HG02798 (cell line): ENCODE results near the gene ARHGAP26.

Experiments
- ATAC-seq: cut with Tn5 transposase; IDR thresholded peaks from one replicate; pipeline ENCODE4 v1.9.1; 2021; ENCODE audit warnings: mild to moderate bottlenecking; ENCODE audit not compliant: unreplicated experiment, poor library complexity

ARHGAP26 gene

DNA sequence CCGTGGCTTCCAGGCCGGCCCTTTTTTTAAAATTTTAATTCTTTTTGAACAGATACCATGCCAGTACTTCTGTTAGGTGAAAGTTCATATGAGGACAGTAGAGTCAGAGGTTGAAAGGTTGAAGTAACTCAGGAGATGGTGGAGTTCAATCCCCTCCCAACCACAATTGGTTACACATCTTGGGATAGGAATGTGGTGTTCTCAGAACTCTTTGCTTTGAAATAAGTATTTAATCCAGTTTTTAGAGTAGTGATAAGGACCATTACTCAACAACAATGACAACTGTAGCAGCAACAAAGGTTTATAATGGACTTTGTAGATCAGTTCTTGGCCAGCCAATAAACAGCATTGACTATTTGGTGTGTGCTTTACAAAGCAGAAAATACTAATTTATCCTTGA is 116.0 kb downstream of the ARHGAP26 start:
- no peak for ATAC-seq

DNA sequence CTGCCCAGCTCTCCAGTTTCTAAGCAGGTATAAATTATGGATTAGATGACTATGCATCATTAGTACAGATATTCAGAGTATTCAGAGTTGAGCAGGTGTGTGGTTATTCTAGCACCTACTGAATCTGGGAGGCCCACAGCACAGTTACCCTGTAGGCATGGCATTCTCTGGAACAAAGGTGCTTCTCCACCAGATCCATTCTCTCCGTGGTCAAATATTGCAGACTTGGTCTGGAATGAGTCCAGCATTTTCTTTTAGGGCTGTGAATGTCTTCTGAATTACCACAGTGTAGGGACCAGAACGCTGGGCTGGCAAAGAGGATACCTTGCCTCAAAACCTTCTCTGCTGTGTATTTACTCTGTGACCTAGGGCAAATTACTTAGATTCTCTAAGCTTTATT is 116.8 kb downstream of the ARHGAP26 start:
- no peak for ATAC-seq

DNA sequence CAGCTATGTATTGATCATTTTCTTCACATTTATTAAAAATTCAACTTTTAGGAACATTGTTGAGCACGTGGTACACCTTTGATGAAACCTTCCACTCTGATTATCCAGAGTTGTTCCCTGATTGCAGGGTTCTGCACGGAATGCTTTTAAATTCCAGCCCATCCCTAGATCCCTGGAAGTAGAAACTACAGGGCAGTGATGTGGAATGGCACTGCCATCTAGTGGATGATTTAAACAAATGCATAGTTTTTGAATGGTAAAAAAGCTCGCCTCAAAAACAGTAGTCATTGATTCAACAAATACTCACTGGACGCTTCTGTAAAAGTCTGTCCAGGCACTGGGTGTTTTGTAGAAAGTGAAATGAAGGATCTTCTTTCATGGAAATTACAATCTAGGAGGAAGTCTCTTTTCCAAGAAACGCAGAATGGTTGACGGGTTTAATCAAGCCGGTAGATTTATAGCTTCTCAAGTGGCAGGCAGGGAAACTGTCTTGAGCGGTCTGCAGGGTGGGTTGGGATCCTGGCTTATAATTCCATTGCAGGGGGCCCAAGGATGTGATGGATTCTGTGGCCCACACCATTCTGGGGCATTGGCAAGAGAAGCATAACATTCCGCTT is 118.4 kb downstream of the ARHGAP26 start:
- peak; percentile 53 for ATAC-seq

DNA sequence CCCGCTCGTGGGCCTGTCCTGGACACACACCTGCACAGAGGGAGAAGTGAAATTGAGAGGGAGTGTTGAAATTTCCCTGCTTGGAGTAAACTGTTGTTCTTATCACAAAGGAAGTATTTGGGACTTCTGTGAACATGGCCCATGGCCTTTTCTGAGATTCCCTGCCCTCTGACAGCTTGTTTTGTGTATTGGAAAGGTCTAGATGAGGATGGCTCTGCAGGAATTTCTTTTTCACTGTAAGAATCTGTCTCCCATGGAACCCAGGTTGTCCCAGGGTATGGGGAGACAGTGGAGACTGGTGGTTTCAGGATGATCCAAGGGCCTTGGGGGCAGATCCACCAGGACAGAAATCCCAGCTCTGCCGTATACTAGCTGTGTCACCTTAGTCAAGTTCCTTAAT is 121.8 kb downstream of the ARHGAP26 start:
- ATAC-seq: no peak

DNA sequence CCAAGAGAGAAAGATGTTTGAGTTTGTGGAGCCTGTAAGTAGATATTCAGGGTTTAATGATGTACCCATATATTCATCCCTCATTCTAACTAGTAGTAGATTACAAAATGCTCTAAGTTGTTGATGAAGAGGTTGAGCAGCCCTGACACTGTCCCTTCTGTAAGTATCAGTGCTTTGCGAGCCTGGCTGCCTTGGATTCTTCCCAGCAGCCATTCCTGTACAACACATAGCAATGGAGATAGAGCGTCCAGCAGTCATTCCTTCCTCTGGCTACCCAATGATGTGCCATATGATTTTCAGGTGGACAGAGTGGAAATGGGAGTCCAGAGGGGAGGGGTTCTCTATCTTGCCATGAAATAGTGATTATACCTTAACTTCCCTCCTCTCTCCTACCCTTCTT is 124.1 kb downstream of the ARHGAP26 start:
- no peak for ATAC-seq

DNA sequence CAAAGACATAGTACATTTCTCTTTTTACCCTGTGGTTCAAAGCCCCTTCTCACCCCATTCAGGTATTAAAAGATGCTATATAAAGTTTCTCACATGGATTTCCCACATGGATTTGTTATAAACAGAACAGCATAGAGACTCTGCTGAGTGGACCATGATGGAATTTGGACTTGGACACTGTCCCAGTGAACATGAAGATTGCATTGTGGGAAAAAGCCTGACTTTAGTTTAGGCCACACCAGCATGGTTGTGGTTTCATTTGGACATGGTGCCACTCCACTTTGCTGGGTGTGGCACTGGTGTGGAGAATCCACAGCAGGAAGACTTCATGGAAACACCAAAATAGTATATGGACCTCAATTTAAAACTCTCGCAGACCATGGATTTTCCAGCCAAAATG is 124.6 kb downstream of the ARHGAP26 start:
- no peak for ATAC-seq

DNA sequence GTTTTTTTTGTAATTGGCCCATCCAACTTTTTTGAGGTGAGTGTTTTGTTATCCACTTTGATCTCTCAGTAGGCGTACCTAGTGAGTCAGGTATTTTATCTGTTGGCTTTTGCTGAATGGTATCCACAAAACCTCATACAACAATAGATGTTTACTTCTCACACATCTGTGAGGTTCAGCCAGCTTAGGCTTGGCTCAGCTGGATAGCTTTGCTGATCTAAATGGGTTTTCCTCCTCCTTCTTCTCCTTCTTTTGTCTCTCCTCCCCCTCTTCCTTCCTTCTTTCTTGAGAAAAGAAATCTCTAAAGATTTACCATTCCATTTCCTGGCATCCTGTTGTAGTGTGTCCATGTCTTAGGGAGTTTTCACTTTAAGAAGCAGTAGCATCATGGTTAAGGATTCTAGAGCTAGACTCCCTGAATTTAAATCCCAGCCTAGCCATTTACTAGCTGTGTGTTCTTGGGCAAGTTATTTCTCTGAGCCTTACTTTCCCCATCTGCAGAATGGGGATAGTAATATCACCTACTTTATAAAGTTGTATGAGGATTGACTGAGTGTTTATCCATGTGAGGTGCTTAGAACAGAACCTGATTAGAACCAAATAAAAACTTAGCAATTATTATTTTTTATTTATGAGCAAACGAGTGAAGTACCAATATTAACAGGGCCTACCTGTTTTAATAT is 126.3 kb downstream of the ARHGAP26 start:
- ATAC-seq: no peak

DNA sequence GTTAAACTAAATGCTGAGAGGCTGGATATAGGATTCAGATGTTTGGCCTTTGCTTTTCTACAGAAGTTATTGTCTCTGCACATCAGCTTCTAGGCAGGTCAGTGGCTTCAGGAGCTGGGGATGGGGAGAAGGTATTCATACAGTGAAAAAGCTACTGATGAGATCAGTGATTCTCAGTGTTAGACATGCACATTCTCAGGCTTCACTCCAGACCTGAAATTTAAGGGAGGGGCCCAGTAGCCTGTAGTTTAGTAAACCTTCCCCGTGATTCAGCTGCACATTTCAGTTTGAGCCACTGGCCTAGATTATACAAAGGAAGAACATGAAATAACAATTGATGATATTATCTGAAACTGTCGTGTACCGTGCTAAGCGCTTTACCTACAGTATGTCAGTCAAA is 127.2 kb downstream of the ARHGAP26 start:
- no peak for ATAC-seq

DNA sequence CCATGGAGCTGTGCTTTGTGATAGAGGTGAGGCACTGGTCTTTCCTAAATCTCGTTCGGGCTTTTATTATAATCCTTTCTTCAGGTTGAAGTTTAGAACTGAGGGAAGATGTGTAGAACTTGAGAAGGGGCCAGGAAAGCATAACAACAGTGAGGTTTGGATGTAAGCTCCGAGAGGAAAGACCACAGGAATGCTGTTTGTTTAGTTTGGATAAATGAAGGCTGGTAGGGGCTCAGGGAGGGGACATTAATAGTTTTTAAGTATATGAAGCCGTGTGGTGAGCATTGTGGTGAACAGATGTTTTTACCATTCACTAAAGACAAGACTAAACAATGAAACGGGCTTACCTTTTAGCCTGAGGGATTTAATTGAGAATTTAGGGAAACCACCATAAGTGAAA is 130.8 kb downstream of the ARHGAP26 start:
- no peak for ATAC-seq

DNA sequence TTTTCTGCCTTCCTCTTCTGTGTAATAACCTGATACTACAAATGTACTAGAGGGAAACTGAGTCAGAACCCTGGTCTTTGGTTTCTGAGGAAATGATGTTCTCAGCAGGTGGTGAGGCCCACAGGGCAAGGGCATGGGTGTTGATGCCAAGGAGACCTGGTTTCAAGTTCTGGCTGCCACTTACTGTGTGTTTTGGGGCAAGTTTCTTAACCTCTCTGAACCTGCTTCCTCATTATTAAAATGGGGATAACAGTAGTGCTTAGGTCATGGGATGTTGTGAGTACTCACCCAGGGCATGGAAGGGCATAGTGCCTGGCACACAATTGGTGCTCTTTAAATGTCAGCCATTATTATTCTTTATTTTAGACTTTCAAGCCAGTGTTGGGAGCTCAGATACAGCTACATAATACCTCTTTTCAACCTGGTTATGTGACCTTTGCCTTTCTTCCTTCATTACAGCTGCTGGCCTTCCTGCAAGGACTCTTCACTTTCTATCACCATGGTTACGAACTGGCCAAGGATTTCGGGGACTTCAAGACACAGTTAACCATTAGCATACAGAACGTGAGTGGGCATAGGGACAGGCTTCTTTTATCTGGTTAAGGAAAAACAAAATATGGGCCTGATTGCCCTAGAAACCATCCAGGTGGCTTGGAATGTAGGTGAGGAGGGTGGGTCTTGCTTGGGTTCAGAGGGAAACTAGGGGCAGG is 131.5 kb downstream of the ARHGAP26 start:
- no peak for ATAC-seq

DNA sequence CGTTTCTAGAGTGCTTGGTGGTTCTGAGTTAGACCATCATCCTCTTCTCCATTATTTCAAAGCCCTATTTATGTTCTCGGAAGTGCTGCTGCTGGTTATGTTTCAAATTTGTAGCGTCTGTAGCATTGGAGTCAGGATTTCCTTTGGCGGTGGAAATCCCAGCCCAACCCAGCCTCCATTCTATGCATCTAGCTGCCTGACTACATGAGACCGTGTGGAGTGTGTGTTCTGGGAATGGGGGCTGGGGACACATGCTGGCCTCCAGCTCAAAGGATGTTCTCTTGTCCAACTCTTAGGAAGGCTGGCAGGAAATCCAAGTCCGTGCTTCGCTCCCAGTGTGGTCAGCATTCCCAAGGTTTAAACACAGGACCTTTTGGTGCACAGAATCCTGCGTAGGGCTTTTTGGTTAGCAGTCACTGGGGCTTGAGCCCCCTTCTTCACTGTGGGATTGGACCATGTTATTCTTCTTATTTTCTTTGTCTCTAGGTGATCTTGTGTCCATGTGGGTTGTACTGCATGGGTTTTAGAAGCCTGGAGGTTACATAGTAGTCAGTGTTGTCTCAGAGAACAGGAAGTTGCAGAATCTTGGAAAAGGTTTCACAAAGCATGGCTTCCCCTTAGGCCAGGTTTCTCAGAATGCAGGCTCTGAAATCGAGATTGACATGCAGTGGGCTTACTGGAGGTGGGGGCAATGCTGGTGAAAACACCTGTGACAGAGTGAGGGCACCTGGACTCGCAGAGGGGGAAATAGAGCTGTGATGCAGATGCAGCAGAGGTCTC is 132.2 kb downstream of the ARHGAP26 start:
- ATAC-seq: no peak

DNA sequence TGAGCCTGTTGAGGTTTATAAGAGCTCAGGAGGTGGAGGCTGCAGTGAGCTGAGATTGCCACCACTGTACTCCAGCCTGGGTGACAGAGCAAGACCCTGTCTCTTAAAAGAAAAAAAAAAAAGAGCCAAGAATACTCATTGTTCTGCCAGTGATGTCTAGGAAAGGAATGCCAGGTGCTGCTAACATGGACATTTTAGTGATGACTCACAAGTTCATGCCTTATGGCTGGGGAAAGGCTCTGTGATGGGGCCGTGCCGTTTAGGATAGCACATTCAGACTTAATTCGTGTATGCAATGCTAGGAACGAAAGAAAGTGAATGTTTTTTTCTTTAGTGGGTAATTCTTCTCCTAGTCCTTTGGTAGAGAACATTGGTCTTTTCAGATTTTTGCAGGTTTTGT is 134.2 kb downstream of the ARHGAP26 start:
- no peak for ATAC-seq

DNA sequence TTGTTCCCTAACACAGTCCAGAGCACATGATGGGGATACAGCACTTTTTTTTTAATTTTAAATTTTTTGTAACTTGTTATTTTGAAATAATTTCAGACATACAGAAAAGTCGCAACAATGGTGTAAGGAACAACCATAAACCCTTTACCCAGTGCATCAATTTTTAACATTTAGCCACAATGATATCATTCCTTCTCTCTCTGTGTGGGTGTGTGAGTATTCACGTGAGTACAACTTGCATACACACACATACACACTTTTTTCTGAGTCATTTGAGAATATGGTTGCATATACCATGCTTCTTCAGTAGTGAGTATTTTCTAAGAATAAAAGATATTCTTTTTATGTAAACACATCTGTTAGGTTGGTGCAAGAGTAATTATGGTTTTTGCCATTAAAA is 135.2 kb downstream of the ARHGAP26 start:
- no peak for ATAC-seq

DNA sequence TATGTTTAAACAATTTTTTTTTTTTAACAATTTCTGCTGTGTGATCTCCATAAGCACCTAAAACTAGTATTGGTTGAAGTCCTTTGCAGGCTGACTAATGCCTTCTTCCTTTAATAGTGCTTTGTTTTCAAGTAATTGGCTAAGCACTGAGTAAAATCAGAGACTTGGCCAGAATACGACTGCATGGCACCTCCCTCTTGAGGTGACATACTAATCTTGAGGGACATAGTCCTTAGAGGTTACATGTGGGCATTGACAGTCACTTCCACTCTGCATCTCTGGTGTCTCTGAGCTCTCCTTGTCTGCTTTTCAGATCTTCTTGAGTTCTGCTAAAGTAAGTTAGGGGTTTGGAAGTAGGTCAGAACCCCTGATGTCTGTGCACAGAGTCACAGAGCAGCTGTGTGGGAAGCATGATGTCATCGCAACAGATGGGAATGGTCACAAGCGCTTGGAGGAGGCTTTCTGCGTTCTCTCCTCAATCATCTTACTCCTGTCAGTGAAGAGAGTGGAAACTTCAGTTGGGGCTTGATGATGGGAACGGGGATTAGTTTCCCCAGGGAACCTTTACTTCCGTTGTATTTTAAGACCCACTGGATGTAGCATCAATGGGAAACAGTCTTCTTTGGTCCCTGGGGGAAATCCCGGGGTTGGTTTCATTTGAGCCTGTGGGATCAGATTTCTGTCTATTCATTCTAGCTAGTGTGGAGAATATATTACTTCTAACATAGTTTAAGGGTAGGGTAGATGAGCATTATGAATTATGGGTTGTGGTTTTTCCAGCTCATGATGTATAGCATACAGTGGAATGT is 136.9 kb downstream of the ARHGAP26 start:
- no peak for ATAC-seq

DNA sequence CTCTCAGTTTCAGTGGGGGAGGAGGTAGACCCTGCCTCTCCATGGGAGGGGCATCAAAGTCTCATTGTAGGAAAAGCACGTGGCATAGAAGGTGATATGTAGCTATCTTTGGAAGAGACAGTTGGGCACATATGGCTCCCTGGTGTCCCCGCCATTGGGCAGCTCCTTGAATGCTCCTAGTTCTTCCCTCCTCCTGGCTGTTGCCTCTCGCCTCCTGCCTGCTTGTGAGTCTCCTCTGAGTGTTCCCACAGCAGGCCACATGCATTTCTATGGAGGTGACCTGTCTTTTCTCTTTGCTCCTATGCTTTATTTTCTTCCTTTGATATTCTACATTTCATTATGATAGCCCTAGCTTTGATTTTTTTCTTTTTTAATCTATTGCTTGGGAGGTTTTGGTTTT is 138.5 kb downstream of the ARHGAP26 start:
- ATAC-seq: no peak

DNA sequence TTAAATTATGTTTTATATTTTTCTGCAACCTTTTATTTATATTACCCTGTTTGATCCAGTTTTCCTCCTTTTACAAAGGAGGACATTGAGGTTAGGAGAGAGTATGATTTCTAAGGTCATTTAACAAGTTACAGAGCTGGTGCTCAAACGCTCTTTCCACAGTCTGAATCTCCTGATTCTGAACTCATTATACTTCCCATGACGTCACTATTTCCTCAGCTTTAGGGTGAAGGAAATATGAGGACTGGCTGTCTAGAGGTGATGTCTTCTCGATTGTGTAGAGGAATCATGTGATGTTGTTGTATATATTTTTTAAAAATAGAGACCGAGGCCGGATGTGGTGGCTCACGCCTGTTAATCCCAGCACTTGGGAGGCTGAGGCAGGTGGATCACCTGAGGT is 140.0 kb downstream of the ARHGAP26 start:
- ATAC-seq: no peak

DNA sequence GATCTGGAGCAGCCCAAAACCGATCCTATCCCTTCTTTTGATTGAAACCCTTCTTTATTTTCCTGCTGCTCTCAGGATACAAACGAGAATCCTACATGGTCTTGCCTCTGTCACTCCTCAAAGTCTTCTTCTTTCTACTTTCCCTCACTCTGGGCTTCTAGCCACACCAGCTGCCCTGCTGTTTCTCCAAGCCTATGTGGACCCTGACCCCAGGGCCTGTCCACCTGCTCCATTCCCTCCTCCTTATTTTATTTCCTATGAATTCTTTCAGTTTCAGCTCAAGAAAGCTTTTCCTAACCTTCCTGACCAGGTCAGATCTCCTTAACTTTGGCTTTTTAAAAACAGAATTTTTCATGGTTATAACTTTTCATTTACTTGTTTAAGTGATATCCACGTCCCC is 141.0 kb downstream of the ARHGAP26 start:
- no peak for ATAC-seq

DNA sequence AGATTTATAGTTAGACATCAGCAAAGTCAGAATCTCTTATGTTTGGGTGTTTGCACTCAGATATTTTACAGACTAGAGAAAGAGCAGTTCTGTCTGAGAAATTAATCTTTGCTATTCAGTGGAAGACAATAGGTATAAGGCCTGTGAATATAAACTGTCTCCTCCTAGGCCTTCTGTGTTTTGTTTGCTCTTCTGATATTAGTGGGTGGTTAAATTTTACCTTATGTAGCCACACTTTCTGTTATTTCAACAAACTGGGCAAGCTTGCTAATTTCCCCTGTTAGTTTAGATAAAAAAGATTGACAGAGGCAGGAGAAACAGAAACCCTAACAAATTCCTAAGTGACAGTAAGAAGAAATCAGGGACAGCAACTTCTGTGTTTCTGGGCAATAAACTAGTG is 141.6 kb downstream of the ARHGAP26 start:
- ATAC-seq: no peak

DNA sequence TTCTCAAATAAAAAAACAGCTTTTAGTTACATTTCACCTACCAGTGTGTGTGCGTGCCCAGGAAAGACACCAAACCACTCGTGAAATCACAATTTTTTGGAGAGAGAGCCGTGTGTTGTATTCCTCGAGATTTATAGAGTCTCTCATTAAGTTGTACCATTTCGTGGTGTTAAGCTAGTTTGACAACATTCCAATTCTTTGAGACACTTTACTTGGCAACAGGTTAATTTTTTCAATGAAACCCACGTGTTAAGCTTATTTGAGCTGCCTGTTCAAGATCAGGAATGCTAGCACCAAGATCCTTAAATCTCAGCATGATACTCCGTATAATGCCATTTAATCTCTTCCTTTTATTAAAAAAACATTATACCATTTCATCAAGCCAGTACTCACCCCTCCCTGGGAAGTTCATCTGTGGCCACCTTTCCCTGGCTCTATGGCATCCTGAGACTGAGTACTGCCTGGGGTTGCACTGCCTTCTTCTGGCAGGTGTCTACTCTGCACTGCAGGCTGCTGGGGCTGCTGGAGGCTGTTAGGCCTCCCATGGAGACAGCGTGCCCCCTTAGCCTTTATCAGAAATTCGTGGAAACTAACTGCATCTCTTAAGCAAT is 143.7 kb downstream of the ARHGAP26 start:
- ATAC-seq: no peak

DNA sequence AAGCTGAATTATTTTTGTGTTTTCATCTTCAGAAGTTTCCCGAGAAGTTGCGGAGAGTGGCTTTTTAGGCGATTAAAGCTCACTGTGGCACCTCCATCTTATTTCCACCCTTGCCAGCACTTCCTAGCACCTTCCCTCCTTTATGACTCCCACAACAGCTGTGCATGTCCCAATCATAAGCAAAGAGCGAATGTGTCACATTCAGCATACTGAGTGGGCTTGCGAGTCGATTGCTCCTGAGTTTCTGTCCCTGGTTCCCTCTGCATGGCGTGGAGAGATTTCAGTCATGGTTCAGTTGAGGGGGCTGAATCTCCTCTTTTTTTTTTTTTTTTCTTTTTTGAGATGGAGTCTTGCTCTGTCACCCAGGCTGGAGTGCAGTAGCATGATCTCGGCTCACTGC is 144.9 kb downstream of the ARHGAP26 start:
- no peak for ATAC-seq
